EL (cell line): ENCODE measurements around the gene UBAP1L.
A peak's percentile ranks its signal among the peaks of the same experiment; 100 is the strongest.
"Not testable (repeated sequence)": the region's sequence is repeated elsewhere in the genome, so short reads cannot be mapped to it uniquely, and the experiment has no call there.

ENCODE experiments used
- DNase-seq: peaks from one replicate; pipeline ENCODE4 v3.0.0-alpha.2; 2016

Gene UBAP1L

GRCh38 chr15:65082303-65082953, 32.6 kb downstream of the UBAP1L start:
- DNase-seq = no peak

GRCh38 chr15:65081758-65082157, 33.2 kb downstream of the UBAP1L start:
- no peak for DNase-seq

GRCh38 chr15:65081270-65081669, 33.7 kb downstream of the UBAP1L start:
- DNase-seq = no peak

GRCh38 chr15:65079580-65079979, 35.4 kb downstream of the UBAP1L start:
- no peak for DNase-seq

- DNase-seq = peak; percentile 51
Observed at GRCh38 chr15:65077981-65078352, 37.0 kb downstream of the UBAP1L start.

GRCh38 chr15:65077291-65077980, 37.6 kb downstream of the UBAP1L start:
- no peak for DNase-seq

- DNase-seq = no peak
Observed at GRCh38 chr15:65076486-65077290, 38.3 kb downstream of the UBAP1L start, which contains the start of gene KBTBD13. TSS of gene KBTBD13 (plus strand) at chr15:65076746. CDS start at chr15:65076816, 70 bp downstream.

- not testable (repeated sequence) for DNase-seq
Observed at GRCh38 chr15:65075607-65076395, 39.2 kb downstream of the UBAP1L start.

GRCh38 chr15:65074946-65075345, 40.1 kb downstream of the UBAP1L start:
- not testable (repeated sequence) for DNase-seq

GRCh38 chr15:65072617-65073016, 42.4 kb downstream of the UBAP1L start:
- DNase-seq = no peak

GRCh38 chr15:65072027-65072426, 43.0 kb downstream of the UBAP1L start:
- peak; percentile 24 for DNase-seq

GRCh38 chr15:65071381-65071811, 43.6 kb downstream of the UBAP1L start:
- DNase-seq = no peak

- no peak for DNase-seq
Observed at GRCh38 chr15:65069779-65070546, 45.0 kb downstream of the UBAP1L start.

- peak; percentile 67 for DNase-seq
Observed at GRCh38 chr15:65069179-65069578, 45.8 kb downstream of the UBAP1L start.

GRCh38 chr15:65068403-65068788, 46.6 kb downstream of the UBAP1L start:
- DNase-seq = no peak

- DNase-seq = no peak
Observed at GRCh38 chr15:65067645-65068402, 47.2 kb downstream of the UBAP1L start, which contains the start of gene RASL12. TSS of gene RASL12 (minus strand) at chr15:65067991. CDS start at chr15:65067835, 156 bp downstream.

- no peak for DNase-seq
Observed at GRCh38 chr15:65067317-65067644, 47.7 kb downstream of the UBAP1L start.

GRCh38 chr15:65066635-65067316, 48.2 kb downstream of the UBAP1L start:
- no peak for DNase-seq

GRCh38 chr15:65066001-65066634, 48.9 kb downstream of the UBAP1L start:
- no peak for DNase-seq

GRCh38 chr15:65062726-65063125, 52.3 kb downstream of the UBAP1L start:
- no peak for DNase-seq
